ENCODE measurements around the gene DNAH3. TPM values are rescaled to one million over a fixed set of nuclear protein-coding genes. Genes with fewer than 3 reads are reported as not detected.

The DNAH3 gene
- total and polyA plus RNA-seq, 2 of the 8 experiments (the other 6 are each of a cell fraction or from before 2014, with no cell fraction given) = 0.57 to 0.71 TPM

GRCh38 chr16:20920799-20921198, 229.8 kb downstream of the DNAH3 start:
- Histone ChIP-seq H3K9ac (replicated peaks in 1 of 4; ENCODE audit: extremely low read depth in 1 of 4, low read depth in 3 of 4, low read length in 3 of 4) (no peak overlapping the region), H2AFZ (ENCODE audit: low read length) (no peak overlapping the region), H2BK5ac (ENCODE audit: low read depth, low read length) (no peak overlapping the region), H3K23ac (ENCODE audit: insufficient read length) (no peak overlapping the region), H3K4ac (replicated peaks; ENCODE audit: insufficient read length, low read depth, low read length) (no peak overlapping the region), H3K56ac (replicated peaks; ENCODE audit: insufficient read length, low read depth, low read length) (no peak overlapping the region), H2AK5ac (ENCODE audit: low read depth, low read length) (no peak overlapping the region), H3K9me3 (ENCODE audit: insufficient read depth in 2 of 2, low read depth in 1 of 2, low read length in 1 of 2) (no peaks in the 10 kb centered on the region), H3K27me3 (replicated peaks in 1 of 4; ENCODE audit: control insufficient read depth in 3 of 4, extremely low read depth in 1 of 4, insufficient read depth in 3 of 4, low read length in 3 of 4) (no peaks in the 10 kb centered on the region), H4K8ac (ENCODE audit: extremely low read depth, insufficient read depth, low read length) (no peak overlapping the region), H3K23me2 (ENCODE audit: low read depth, low read length) (no peaks in the 10 kb centered on the region; the same call in 1 of the 2 replicates), H3K18ac (ENCODE audit: extremely low read depth, low read length) (no peak overlapping the region), H4K5ac (ENCODE audit: insufficient read length, low read depth, low read length) (no peak overlapping the region), H3K36me3 (ENCODE audit: control insufficient read depth in 2 of 4, insufficient read depth in 4 of 4, low read length in 3 of 4) (peaks cover 0 to 4% (median 2%) of the 10 kb centered on the region in 4 experiments; a peak in 2 of 8 replicates), H3K79me1 (ENCODE audit: low read depth, low read length) (no peaks in the 10 kb centered on the region), H3K27ac (ENCODE audit: low read depth, low read length) (no peak overlapping the region), H2BK120ac (replicated peaks; ENCODE audit: low read depth, low read length) (no peak overlapping the region), H2BK12ac (ENCODE audit: low read depth, low read length) (no peak overlapping the region), H3K79me2 (ENCODE audit: control insufficient read depth in 1 of 2, insufficient read depth in 2 of 2, low read length in 2 of 2) (no peaks in the 10 kb centered on the region), H2BK15ac (ENCODE audit: low read length) (no peak overlapping the region), H3K4me2 (ENCODE audit: insufficient read depth in 1 of 2, low read depth in 2 of 2, low read length in 2 of 2) (no peak overlapping the region), H3K4me3 (ENCODE audit: extremely low read depth in 1 of 4, insufficient read depth in 2 of 4, low read depth in 3 of 4, low read length in 4 of 4) (no peak overlapping the region), H4K20me1 (replicated peaks in 1 of 2; ENCODE audit: control insufficient read depth in 1 of 2, insufficient read depth in 2 of 2, low read length in 2 of 2) (no peaks in the 10 kb centered on the region), H4K91ac (replicated peaks; ENCODE audit: insufficient read length, low read length) (no peak overlapping the region), H3K14ac (ENCODE audit: insufficient read length) (no peak overlapping the region), H3K4me1 (replicated peaks in 1 of 4; ENCODE audit: control insufficient read depth in 3 of 4, insufficient read depth in 4 of 4, low read length in 3 of 4) (no peaks in the 10 kb centered on the region; a peak in 1 of 7 replicates), H2BK20ac (ENCODE audit: low read length) (no peak overlapping the region)
- DNase-seq (ENCODE audit: low read depth in 1 of 2, low spot score in 2 of 2) (no peak), FAIRE-seq (no peak)
- POLR2A ChIA-PET (ENCODE audit: partially characterized antibody) = interaction anchor here (0.9 to 1.8 kb wide), 2 partner anchors 18 to 20 kb away, joined by 3 to 8 read pairs; partner anchors contain the start of genes DCUN1D3 and LYRM1
- CTCF ChIA-PET (ENCODE audit: partially characterized antibody) = interaction anchor here (1.4 kb wide), 1 partner anchor 70 kb away, joined by 5 read pairs; no protein-coding TSS in a partner anchor
- TF ChIP-seq TBP (IDR thresholded peaks at IDR 0.05; ENCODE audit: low read depth, low read length) = no peak
- WGBS, 2 experiments (ENCODE audit: extremely low coverage in 1 of 2, insufficient coverage in 1 of 2, insufficient read length in 1 of 2, insufficient replicate concordance in 2 of 2, low coverage in 1 of 2, low lambda C conversion rate in 2 of 2, missing lambda C conversion rate in 1 of 2) = 92% methylated on average over 2 of the region's 2 CpGs; no CpG with 5 or more reads in 1 of the 2 experiments

Measured in H1 (cell line).